Keratinocyte (primary cell): ENCODE measurements around the gene UQCRH.

ENCODE experiments used
- EZH2 ChIP-seq: IDR thresholded peaks from one replicate; pipeline ENCODE4 v1.6.1; 2012; ENCODE audit warnings: inconsistent platforms, mild to moderate bottlenecking, low read length, moderate library complexity
- TF ChIP-seq, protein P1 (sequence below), 3 experiments: IDR thresholded peaks in 1 of 3; conservative IDR thresholded peaks in 1 of 3; optimal IDR thresholded peaks in 1 of 3; 2 replicates in 2 of 3; 3 replicates in 1 of 3; pipeline versions ENCODE3 to v1.5.1; 2011; ENCODE audit warnings: low read length in 3 of 3, mild to moderate bottlenecking in 3 of 3, moderate library complexity in 2 of 3, control low read depth in 1 of 3, inconsistent platforms in 1 of 3; ENCODE audit not compliant: insufficient read depth in 2 of 3; ENCODE audit errors: extremely low read depth in 1 of 3

- TF ChIP-seq, protein P1, sequence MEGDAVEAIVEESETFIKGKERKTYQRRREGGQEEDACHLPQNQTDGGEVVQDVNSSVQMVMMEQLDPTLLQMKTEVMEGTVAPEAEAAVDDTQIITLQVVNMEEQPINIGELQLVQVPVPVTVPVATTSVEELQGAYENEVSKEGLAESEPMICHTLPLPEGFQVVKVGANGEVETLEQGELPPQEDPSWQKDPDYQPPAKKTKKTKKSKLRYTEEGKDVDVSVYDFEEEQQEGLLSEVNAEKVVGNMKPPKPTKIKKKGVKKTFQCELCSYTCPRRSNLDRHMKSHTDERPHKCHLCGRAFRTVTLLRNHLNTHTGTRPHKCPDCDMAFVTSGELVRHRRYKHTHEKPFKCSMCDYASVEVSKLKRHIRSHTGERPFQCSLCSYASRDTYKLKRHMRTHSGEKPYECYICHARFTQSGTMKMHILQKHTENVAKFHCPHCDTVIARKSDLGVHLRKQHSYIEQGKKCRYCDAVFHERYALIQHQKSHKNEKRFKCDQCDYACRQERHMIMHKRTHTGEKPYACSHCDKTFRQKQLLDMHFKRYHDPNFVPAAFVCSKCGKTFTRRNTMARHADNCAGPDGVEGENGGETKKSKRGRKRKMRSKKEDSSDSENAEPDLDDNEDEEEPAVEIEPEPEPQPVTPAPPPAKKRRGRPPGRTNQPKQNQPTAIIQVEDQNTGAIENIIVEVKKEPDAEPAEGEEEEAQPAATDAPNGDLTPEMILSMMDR (optimal IDR thresholded peaks at IDR 0.05 in 1 of 3, IDR thresholded peaks at IDR 0.05 in 1 of 3, conservative IDR thresholded peaks at IDR 0.05 in 1 of 3; ENCODE audit: extremely low read depth in 1 of 3, insufficient read depth in 2 of 3, low read length in 3 of 3), result no peak
- TF ChIP-seq EZH2, result no peak
Measured at GRCh38 chr1:46309401-46310159, 6.1 kb downstream of the UQCRH start.
